Esophagus squamous epithelium (tissue), 5 donors: Measurements from ENCODE around the gene MTCH2. TPM values are rescaled to one million over a fixed set of nuclear protein-coding genes. Genes with fewer than 3 reads are reported as not detected.

Experiments
- DNase-seq: peaks from one replicate; lab custom pipeline; 2025; lab: John Stamatoyannopoulos, UW
- H3K27ac ChIP-seq, 4 donors: fragments of 200-600 bp; sonication (generic); one replicate each; pipeline ENCODE4 v1.5.1; 2016 to 2019; ENCODE audit warnings: mild to moderate bottlenecking in 1 of 4
- H3K27me3 ChIP-seq, 4 donors: fragments of 200-600 bp; sonication (generic); 1 replicate in 3 of 4; 2 replicates in 1 of 4; pipeline versions ENCODE4 v1.5.1 to v1.6.0; 2017 to 2021; ENCODE audit warnings: antibody characterized with exemption in 1 of 4
- H3K36me3 ChIP-seq, 3 donors: fragments of 200-600 bp; sonication (generic); one replicate each; pipeline ENCODE4 v1.5.1; 2016 to 2019
- H3K4me1 ChIP-seq, 3 donors: fragments of 200-600 bp; sonication (generic); one replicate each; pipeline ENCODE4 v1.5.1; 2017 to 2019
- H3K4me3 ChIP-seq, 4 donors: fragments of 200-600 bp; sonication (generic); 1 replicate in 3 of 4; 2 replicates in 1 of 4; pipeline ENCODE4 v1.5.1; 2016 to 2019; ENCODE audit warnings: mild to moderate bottlenecking in 2 of 4, moderate library complexity in 1 of 4
- H3K9me3 ChIP-seq, 3 donors: fragments of 200-600 bp; sonication (generic); one replicate each; pipeline ENCODE4 v1.5.1; 2016 to 2019
- CTCF ChIP-seq, 6 experiments: fragments of 450-650 bp in 4 of 6; fragments of 200-600 bp in 2 of 6; sonication (generic) in 2 of 6; IDR thresholded peaks; one replicate each; pipeline ENCODE4 v1.5.1; 2016 to 2019; ENCODE audit warnings: antibody characterized with exemption in 6 of 6, mild to moderate bottlenecking in 4 of 6, moderate library complexity in 4 of 6
- POLR2A ChIP-seq, 4 donors: fragments of 450-650 bp; IDR thresholded peaks; one replicate each; pipeline ENCODE4 v1.6.1; 2017; ENCODE audit warnings: antibody characterized with exemption in 4 of 4, mild to moderate bottlenecking in 4 of 4, moderate library complexity in 3 of 4
- WGBS, 2 donors: methylation state at CpG; one replicate each; pipeline ENCODE4 v1.1.5; 2018; 5-methylcytosine and 5-hydroxymethylcytosine counted together
- intact Hi-C: fragments of 100-400 bp; cut with DNase I; formaldehyde crosslinking; loops from one replicate; pipeline ENCODE4 v1.15.0; 2022
- total RNA-seq, 4 donors: library from RNA; depleted of rRNA; stranded (reverse); fragments of >200 nt; gene quantifications; one replicate each; pipeline ENCODE4 v1.1.0, GENCODE V29; 2016
- donor health status: DM: yes; HTN: yes; CAD: no.

MTCH2 gene
- total RNA-seq, 4 donors from 2014 or later: 44.5 to 67.2 (median 53.9) TPM

- peaks cover 5 to 62% (median 5%) of the 10 kb centered on the region in 3 donors for H3K36me3 ChIP-seq
- TF ChIP-seq POLR2A (IDR thresholded peaks at IDR 0.05) (no peak), CTCF (IDR thresholded peaks at IDR 0.05) (peak; percentile 25 to 64 (median 48))
- no peak for DNase-seq
- WGBS, 2 donors: 85 to 86% methylated on average over 10 of the region's 10 CpGs
- peaks cover 0 to 8% (median 0%) of the 10 kb centered on the region in 3 donors for H3K4me1 ChIP-seq
- intact Hi-C loops: no loop called here
- H3K27ac ChIP-seq: no peak overlapping the region
- H3K4me3 ChIP-seq: no peak overlapping the region
- H3K27me3 ChIP-seq: no peaks in the 10 kb centered on the region
- H3K9me3 ChIP-seq: no peaks in the 10 kb centered on the region
Measured at GRCh38 chr11:47616726-47617416, 25.5 kb downstream of the MTCH2 start.

- no peak for TF ChIP-seq CTCF (IDR thresholded peaks at IDR 0.05)
- TF ChIP-seq POLR2A (IDR thresholded peaks at IDR 0.05): no peak
- Histone ChIP-seq H3K4me1 (peaks cover 0 to 8% (median 0%) of the 10 kb centered on the region in 3 donors), H3K27me3 (no peaks in the 10 kb centered on the region), H3K36me3 (peaks cover 0 to 57% (median 0%) of the 10 kb centered on the region in 3 donors), H3K4me3 (no peak overlapping the region), H3K27ac (no peak overlapping the region), H3K9me3 (no peaks in the 10 kb centered on the region)
- intact Hi-C loops: no loop called here
- no peak for DNase-seq
Measured at GRCh38 chr11:47615249-47615648, 27.1 kb downstream of the MTCH2 start.

GRCh38 chr11:47611348-47611794 is 31.0 kb downstream of the MTCH2 start:
- no peak for DNase-seq
- 61 to 77% methylated on average over 6 of the region's 6 CpGs for WGBS, 2 donors
- H3K27ac ChIP-seq: no peak overlapping the region
- peaks cover 0 to 21% (median 0%) of the 10 kb centered on the region in 3 donors for H3K36me3 ChIP-seq
- TF ChIP-seq POLR2A (IDR thresholded peaks at IDR 0.05) (no peak), CTCF (IDR thresholded peaks at IDR 0.05) (no peak)
- H3K9me3 ChIP-seq: no peaks in the 10 kb centered on the region
- H3K27me3 ChIP-seq: no peaks in the 10 kb centered on the region
- H3K4me3 ChIP-seq: no peak overlapping the region
- no peaks in the 10 kb centered on the region for H3K4me1 ChIP-seq
- intact Hi-C loops: no loop called here

GRCh38 chr11:47609675-47610074 is 32.7 kb downstream of the MTCH2 start:
- no peak for DNase-seq
- H3K4me3 ChIP-seq: no peak overlapping the region
- no peaks in the 10 kb centered on the region for H3K4me1 ChIP-seq
- H3K27ac ChIP-seq: no peak overlapping the region
- no peaks in the 10 kb centered on the region for H3K9me3 ChIP-seq
- intact Hi-C loops: no loop called here
- H3K27me3 ChIP-seq: no peaks in the 10 kb centered on the region
- 50 to 77% methylated on average over 3 of the region's 3 CpGs for WGBS, 2 donors
- TF ChIP-seq CTCF (IDR thresholded peaks at IDR 0.05): no peak
- TF ChIP-seq POLR2A (IDR thresholded peaks at IDR 0.05): no peak
- peaks cover 0 to 15% (median 0%) of the 10 kb centered on the region in 3 donors for H3K36me3 ChIP-seq

- H3K4me1 ChIP-seq: no peaks in the 10 kb centered on the region
- no peaks in the 10 kb centered on the region for H3K27me3 ChIP-seq
- no peak for DNase-seq
- peaks cover 0 to 15% (median 0%) of the 10 kb centered on the region in 3 donors for H3K36me3 ChIP-seq
- H3K4me3 ChIP-seq: no peak overlapping the region
- H3K27ac ChIP-seq: no peak overlapping the region
- intact Hi-C loops: no loop called here
- WGBS, 2 donors: 75 to 78% methylated on average over 4 to 6 of the region's 7 CpGs
- no peak for TF ChIP-seq CTCF (IDR thresholded peaks at IDR 0.05)
- TF ChIP-seq POLR2A (IDR thresholded peaks at IDR 0.05): no peak
- no peaks in the 10 kb centered on the region for H3K9me3 ChIP-seq
Measured at GRCh38 chr11:47607380-47607779, 35.0 kb downstream of the MTCH2 start.
